IPS-18c (cell line): ENCODE measurements around the gene FBXO41.
"Not testable (repeated sequence)": the region's sequence is repeated elsewhere in the genome, so short reads cannot be mapped to it uniquely, and the experiment has no call there.

Source experiments
- H3K4me3 ChIP-seq: 2 replicates; pipeline ENCODE4 v1.7.0; 2013; ENCODE audit warnings: low read depth, mild to moderate bottlenecking, low read length, moderate library complexity; ENCODE audit not compliant: insufficient read depth
- H3K9me3 ChIP-seq: one replicate; pipeline ENCODE4 v1.6.1; 2013; ENCODE audit warnings: mild to moderate bottlenecking, low read length, moderate library complexity; ENCODE audit not compliant: control insufficient read depth, insufficient read depth

Gene FBXO41

GRCh38 chr2:73267008-73267407, 17.3 kb downstream of the FBXO41 start:
- Histone ChIP-seq H3K4me3 (no peak overlapping the region), H3K9me3 (no peaks in the 10 kb centered on the region)

- H3K4me3 ChIP-seq = no peak overlapping the region
- no peaks in the 10 kb centered on the region for H3K9me3 ChIP-seq
Measured at GRCh38 chr2:73266061-73266901, 18.0 kb downstream of the FBXO41 start.

- Histone ChIP-seq H3K9me3 (no peaks in the 10 kb centered on the region), H3K4me3 (no peak overlapping the region)
Measured at GRCh38 chr2:73265298-73266060, 18.8 kb downstream of the FBXO41 start.

- Histone ChIP-seq H3K9me3 (no peaks in the 10 kb centered on the region), H3K4me3 (no peak overlapping the region)
Measured at GRCh38 chr2:73264783-73265182, 19.5 kb downstream of the FBXO41 start.

- Histone ChIP-seq H3K4me3 (no peak overlapping the region), H3K9me3 (no peaks in the 10 kb centered on the region)
Measured at GRCh38 chr2:73264332-73264606, 20.0 kb downstream of the FBXO41 start.

GRCh38 chr2:73263540-73264331, 20.5 kb downstream of the FBXO41 start:
- no peak overlapping the region for H3K4me3 ChIP-seq
- H3K9me3 ChIP-seq = no peaks in the 10 kb centered on the region

GRCh38 chr2:73262691-73263429, 21.4 kb downstream of the FBXO41 start:
- H3K9me3 ChIP-seq, H3K4me3 ChIP-seq: not testable (repeated sequence)

GRCh38 chr2:73262108-73262651, 22.1 kb downstream of the FBXO41 start:
- Histone ChIP-seq H3K4me3 (no peak overlapping the region), H3K9me3 (no peaks in the 10 kb centered on the region)

- Histone ChIP-seq H3K4me3 (no peak overlapping the region), H3K9me3 (no peaks in the 10 kb centered on the region)
Measured at GRCh38 chr2:73260338-73260984, 23.8 kb downstream of the FBXO41 start.

GRCh38 chr2:73259704-73260337, 24.5 kb downstream of the FBXO41 start:
- Histone ChIP-seq H3K9me3 (no peaks in the 10 kb centered on the region), H3K4me3 (no peak overlapping the region)

GRCh38 chr2:73259276-73259675, 25.0 kb downstream of the FBXO41 start:
- Histone ChIP-seq H3K9me3 (no peaks in the 10 kb centered on the region), H3K4me3 (no peak overlapping the region)

GRCh38 chr2:73258913-73259215, 25.4 kb downstream of the FBXO41 start:
- no peaks in the 10 kb centered on the region for H3K9me3 ChIP-seq
- H3K4me3 ChIP-seq = no peak overlapping the region

- Histone ChIP-seq H3K9me3 (no peaks in the 10 kb centered on the region), H3K4me3 (no peak overlapping the region)
Measured at GRCh38 chr2:73258186-73258912, 25.9 kb downstream of the FBXO41 start.

GRCh38 chr2:73257425-73258125, 26.7 kb downstream of the FBXO41 start:
- Histone ChIP-seq H3K9me3 (no peaks in the 10 kb centered on the region), H3K4me3 (no peak overlapping the region)

GRCh38 chr2:73257021-73257420, 27.3 kb downstream of the FBXO41 start:
- Histone ChIP-seq H3K4me3 (no peak overlapping the region), H3K9me3 (no peaks in the 10 kb centered on the region)
